NCI-H82 treated with DMSO at 0.1 percent for 48 hours (cell line): Measurements from ENCODE around the gene TAF6.

Source experiments
- DNase-seq: peaks from one replicate; lab custom pipeline; 2025; ENCODE audit not compliant: unreplicated experiment; lab: John Stamatoyannopoulos, UW

TAF6 gene

DNA sequence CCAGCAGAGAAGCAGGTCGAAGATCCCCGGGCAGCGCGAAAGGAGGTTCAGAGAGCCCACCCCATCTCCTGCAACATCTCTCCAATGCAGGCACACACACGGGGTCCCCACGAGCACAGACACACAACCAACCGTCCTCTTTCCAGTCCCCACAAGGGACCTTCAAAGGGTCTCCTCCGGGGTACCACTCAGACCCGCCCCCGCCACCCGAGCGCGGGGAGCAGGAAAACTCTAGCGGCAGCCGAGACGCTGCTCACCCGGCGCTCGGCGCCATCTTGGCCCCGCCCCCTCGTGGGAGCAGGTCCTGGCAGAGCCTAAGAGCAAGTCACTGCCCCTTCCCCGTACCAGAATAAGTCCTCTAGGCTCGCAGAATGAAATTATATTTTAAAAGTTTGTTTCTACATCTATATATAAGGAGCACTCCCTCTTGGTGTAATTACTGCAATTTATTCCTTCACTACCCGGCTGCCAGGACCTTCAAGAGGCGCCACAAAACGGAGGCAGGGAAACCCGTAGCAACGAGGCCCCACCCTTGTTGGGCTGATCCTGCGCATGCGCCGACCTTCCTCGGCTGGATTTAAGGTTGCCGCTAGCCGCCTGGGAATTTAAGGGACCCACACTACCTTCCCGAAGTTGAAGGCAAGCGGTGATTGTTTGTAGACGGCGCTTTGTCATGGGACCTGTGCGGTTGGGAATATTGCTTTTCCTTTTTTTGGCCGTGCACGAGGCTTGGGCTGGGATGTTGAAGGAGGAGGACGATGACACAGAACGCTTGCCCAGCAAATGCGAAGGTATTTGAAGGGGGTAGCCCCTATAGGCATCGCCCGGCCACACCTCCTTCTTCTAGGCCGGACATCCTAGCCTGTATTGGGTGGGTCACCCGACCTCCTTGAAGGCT lies at the start of gene TAF6, which contains the start of gene CNPY4:
TSS of gene TAF6 (minus strand) at position 287 of the 898 bp plus-strand sequence. CDS start 5,149 bp downstream, outside the sequence.
TSS of gene CNPY4 (plus strand) at position 563 of the 898 bp plus-strand sequence. CDS start at position 674, 111 bp downstream.
- peak; percentile 87 for DNase-seq

DNA sequence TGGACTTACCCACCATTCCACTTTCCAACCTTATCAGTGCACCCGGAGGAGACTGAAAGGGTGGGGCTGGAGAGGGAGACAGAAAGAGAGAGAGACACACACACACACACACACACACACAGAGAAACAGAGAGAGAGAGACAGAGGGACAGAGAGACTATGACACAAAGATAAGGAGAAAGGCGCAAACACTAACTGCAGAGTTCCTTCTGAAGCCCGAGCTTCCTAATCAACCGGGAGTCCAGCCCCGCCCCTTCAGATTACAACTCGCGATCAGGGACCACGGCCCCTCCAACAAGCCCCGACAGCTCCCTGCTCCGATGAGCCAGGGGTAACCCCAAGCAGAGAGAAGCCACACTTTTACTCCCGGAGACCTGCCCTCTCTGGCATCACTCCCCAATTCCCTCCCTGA lies 48.8 kb upstream of the TAF6 start:
- DNase-seq = no peak

DNA sequence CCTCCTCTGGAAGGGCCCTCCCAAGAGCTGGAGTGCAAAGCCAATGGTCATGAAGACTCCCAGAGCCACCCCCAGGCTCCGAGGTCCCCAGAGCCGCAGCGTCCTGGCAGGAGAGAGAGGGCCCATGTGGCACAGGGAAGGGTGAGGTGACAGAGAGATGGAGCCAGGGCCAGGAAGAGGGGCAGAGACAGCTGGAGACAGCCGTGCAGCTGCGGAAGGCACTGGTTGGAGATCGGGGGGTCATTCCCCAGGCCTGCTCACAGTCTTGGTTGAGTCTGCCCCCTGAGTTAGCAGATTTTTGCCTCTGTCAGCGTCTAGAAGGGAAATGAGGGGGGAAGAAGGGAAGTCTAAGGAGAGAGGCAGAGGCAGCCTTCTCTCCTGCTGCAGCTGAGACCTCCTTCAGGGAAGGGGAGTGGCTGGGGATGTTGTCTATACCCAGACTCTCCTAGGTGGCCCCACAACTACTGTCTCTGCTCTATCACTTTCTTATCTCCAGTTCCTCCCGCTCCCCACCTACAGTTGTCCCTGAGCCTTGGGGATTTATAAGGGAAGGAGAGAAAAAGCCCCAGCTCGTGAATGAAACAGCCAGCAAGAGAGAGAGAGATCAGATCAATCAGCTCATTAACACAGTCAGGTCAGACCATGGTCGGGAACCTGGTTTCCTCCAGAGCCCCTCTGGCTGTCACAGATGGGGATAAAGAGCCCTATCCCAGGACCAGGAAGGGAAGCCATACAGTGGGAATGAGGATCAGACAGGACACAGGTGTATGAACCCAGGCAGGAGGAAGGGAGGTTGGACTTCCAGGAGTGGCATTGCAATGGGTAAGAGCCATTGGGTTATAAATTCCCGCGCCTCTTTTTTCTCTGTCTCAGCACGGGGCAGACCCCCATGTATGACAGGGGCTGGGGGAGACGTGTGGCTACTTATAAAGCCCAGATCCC lies 48.1 kb upstream of the TAF6 start:
- DNase-seq = no peak

DNA sequence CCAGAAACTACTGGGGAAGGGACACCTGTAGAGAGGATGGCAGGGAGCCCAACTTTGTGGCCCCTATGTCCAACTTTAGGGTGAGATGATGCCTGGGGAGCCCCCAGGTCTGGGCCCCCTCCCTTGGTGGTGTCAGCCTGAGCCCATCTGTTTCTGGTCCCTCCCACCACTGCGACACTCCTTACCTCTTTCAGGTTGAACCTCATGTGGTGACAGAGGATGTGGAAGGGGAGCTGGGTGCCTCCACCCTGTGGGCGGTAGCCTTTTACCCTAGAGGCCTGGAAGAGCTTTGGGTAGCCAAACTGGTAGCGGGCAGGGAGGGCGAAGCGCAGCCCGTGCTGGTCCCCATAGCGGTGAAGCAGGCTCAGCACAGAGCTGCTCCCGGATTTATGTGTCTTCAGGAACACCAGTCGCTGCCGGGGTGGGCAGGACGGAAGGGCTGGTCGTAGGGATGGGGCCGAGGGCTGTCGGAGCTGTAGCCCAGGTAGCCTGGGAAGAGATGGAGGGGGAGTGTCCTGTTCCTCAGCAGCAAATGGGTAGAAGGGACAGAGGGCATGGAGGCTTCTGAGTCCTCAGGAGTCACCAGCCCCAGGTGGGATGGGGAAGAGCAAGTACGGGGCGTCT lies 47.3 kb upstream of the TAF6 start:
- DNase-seq = no peak

DNA sequence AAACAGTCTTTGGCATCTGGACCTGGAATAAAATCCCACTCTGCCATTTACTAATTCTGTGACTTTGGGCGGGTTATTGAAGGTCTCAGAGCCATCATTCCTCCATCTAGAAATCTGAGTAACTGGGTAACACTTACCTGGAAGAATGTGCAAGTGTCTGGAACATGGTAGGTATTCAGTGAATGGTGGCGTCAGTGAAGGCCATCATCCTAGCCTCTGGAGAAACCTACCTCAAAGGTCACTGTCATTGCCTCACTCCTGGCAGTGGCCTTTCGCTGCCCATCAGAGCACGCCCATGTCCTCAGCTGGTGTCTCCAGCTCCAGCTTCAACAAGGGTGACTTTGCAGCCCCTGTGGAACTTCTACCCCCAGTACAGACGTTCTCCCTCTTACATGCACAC lies 44.7 kb upstream of the TAF6 start:
- no peak for DNase-seq

DNA sequence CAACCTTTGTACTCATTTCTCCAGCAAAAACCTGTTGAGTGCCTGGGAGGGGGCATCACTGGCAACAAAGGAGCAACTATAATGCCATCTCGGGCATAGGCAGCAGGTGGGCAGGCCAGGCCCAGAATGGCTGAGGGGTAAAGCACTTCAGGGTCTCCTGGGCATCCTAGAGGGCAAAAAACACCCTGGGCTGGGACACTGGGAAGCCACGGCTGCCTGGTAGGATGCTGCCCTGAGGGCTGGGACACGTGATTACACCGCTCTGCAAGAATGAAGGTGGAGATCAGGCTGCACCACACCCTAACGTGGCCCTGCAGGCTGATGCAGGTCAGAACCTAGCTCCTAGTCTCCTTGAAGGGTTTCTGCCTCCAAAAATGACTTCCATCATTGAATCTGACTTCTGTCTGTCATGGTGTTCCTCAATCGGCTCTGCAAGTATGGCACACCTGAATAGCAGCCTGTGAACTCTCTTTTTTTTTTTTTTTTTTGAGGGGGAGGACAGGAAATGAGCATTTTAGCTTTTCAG lies 43.9 kb upstream of the TAF6 start:
- no peak for DNase-seq

DNA sequence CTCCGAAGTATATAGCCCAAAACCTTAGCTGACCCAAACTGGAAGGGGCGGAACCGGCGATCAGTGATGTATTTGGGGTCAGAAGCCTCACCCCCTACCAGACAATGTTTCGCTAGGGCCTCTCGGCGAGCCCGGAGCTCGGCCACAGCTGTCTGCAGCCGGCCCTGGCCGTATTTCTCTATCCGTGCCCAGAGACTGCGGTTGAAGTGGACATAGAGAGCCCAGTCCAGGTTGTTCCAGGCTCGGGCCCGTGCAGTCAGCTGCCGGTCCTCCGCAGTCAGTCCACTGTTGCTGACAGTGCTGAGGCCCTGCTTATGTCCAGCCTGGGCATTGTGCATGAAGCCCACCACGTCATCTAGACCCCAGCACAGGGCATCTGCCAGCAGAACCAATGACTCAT lies 40.9 kb upstream of the TAF6 start:
- no peak for DNase-seq

DNA sequence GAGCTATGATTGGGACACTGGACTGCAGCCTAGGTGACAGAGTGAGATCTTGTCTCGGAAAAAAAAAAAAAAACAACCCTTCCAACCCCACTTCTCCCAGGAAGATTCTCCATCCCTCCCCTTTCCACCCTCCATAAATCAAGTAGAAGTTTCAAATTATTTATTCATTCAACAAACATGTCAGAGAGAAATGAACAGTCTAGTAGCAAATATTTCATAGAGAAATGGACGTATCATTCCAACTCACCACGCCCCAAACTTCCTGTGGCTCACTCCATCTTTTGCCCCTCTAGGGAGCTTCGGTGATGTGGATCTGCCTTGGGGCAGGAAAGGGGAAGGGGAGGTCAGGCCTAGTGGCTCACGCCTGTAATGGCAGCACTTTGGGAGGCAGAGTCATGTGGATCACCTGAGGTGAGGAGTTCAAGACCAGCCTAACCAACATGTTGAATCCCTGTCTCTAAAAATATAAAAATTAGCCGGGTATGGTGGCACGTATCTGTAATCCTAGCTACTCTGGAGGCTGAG lies 40.0 kb upstream of the TAF6 start:
- no peak for DNase-seq

DNA sequence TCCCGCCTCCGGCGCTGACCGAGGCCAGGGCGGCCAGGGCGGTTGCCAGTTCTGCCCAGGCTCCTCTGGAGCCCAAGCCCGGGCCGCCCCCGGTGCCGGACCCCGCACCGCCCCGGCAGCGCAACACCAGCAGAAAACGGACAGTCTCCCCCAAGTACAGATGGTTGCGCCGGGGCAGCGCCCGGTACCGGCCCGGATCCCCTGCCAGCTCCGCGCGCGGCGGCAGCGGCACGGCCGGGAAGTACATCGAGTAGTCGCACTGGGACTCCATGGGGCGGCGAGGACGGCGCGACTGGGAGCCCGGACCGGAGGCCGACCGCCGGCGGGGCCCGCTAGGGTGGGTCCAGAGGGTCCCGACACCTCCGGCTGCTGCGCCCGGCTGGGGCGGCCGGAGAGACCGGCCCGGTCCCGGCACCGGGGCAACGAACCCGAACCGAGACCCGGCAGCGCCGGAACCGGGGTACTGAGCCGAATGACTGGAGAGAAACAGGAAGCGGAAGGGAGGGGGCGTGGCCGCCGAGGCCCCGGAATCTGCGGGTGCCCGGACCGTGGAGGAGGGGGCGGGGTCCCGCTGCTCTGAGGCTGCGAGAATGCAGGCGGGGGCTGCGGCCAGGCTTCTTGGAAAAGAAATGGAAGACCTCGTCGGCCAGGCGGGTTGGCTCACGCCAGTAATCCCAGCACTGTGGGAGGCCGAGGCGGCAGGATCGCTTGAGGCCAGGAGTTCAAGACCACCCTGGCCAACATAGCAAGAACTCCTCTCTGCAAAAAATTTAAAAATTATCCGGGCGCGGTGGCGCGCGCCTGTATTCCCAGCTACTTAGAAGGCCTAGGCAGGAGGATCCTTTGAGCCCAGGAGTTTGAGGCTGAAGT lies 39.3 kb upstream of the TAF6 start, which contains the start of gene TRAPPC14:
TSS of gene TRAPPC14 (minus strand) at position 495 of the 870 bp plus-strand sequence. CDS start at position 271, 224 bp downstream.
- peak; percentile 76 for DNase-seq

DNA sequence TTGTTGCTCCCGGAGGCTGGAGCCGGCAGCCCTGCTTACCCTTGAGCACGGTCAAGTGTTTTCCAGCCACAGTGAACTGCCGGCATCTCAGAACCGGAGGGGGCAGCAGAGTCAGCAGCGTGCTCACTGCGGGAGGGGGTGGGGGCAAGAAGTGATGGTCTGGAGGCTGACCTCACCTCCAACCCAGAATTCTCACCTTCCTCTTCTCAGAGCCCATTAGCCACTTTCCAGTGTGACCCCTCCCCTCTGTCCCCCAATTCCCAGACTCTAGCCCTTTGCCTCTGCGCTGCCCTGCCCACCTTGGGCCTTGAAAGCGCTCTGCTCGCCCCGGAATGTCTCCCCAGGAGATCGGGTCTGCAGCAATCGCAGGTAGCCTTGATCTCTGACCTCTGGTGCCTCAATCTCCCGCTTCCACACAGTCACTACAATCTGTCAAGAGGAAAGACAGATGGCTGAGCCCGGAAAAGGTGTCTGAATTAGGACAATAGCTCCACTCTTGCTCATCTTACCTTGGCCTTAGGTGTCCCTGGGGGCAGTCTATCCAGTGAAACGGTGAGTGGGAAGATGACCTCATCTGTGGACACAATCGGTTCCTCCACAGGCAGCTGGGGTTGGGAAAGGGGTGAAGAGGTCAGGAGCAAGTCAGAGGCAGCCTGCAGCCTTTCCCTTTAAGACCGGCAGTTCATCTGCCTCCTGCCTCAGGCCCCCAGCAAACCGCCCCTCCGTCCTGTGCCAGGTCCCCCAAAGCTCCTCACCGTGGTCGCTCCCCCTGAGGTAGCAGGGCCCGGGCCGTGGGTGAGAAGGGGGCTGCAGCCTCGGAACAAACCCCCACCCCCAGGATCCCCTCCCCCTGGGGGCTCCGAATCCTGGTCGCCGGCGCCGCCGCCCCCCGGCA lies 38.4 kb upstream of the TAF6 start:
- no peak for DNase-seq

DNA sequence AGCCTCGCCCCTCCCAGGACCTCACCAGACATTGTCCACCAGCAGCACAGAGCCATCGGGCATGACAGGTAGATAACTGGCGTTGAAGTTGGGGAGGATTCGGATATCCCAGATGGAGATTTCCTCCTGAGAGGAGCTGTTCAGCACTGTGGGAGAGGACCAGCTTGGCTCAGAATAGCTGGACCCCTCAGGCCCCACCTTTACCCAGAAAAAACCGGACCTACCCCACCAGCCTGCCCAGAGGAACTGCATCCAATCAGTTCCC lies 37.8 kb upstream of the TAF6 start:
- no peak for DNase-seq

DNA sequence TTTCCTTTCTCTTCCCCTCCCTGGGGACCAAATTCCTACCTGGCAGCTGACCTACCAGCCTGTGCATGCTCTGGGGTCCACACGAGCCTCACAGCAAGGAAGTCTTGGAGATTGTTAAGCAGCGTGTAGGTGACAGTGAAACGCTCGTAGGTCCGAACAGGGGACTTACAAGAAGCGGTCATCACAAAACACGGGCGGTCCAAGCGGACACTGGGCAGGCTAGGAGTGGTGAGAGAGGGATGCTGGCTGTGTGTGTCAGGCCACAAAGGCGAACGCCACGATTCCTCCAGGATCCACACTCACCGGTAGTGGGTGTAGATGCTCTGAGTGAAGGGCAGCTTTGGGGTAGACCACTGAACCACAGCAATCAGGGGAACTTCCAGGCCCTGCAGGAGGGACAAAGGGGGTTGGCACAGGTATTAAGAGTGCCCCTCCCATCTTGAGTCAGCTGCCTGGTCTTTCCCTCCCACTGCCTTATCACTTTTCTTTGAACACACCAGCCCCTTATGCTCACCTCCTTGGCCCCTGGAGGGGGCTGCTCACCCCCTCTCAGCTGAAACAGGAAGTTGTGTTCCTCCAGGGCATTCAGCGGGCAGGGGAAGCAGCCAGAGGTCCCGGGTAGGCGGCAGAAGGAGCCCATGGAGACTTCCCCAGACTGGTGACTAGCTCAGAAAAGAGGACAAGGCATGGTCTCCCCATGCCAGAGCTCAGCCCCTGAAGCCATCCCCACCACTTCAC lies 37.3 kb upstream of the TAF6 start:
- DNase-seq = no peak

DNA sequence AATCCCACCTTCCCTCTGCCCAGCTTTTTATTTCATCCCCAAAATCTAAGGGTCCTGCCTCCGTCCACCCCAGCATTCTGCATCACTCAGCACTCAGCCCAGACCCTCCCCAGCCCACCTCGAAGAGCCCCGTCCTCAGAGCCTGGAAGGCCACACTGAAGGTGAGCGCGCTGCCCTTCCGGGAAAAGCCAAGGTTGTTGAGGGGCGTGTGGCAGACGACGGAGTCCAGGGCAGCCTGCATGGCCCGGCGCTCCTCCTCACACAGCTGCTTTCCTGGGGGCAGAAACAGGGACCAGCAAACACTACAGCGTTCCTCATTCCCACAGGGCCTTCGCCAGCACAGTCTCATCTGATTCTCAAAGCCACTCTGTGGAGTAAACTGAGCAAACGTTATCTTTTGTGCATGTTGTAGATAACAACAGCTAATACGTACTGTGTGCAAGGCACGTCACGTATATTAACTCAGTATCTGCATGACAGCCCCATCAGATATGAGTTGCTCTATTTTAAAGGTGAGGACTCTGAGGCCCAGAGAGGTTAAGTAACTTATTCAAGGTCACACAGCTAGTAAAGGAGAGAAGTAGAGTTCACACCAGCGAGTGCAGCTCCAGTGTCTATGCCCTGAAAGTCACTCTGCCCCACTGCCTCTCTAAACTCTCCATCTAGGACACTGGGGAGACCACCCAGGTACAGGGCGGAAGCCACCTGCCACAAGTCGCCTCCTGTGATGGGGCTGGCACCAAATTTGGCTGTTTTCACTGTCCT lies 36.6 kb upstream of the TAF6 start:
- DNase-seq = no peak

DNA sequence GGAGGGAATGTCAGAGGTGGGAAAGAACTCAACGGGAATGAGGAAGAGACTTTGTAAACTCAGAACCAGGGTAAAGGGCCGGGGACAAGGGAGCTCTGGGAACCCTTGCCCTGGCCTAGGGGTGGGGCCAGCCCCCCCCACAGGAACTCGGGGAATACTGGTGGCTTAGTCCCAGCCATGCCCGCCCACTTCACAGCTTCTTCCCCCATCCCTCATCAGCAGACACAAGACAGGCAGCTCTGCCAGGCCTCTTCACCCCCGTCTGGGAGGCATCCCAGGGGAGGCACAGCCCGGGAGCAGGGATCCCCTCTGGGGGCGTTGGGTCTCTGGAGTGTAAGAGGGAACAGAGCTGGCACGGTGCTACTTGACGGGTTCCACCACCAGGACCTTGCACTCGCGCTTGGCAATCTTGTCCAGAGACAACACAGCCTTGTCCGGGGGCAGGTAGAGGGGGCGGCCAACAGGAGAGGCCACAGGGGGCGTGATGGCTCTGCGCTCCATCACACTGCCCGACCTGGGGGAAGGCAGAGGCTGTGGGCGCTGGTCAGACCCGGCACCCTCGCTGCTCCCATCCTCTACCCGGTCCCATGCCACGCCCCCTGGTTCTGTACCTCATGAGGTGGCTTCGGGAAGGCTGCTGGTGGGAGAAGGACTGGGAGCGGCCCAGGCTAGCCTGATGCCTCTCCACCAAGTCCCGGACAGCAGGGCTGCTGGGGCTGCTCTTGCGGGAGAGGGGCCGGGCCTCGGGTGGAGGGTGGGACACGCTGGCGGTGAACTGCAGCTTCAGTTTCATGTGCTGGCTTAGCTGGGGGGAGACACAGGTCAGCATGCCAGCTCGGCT lies 35.7 kb upstream of the TAF6 start:
- DNase-seq = no peak

DNA sequence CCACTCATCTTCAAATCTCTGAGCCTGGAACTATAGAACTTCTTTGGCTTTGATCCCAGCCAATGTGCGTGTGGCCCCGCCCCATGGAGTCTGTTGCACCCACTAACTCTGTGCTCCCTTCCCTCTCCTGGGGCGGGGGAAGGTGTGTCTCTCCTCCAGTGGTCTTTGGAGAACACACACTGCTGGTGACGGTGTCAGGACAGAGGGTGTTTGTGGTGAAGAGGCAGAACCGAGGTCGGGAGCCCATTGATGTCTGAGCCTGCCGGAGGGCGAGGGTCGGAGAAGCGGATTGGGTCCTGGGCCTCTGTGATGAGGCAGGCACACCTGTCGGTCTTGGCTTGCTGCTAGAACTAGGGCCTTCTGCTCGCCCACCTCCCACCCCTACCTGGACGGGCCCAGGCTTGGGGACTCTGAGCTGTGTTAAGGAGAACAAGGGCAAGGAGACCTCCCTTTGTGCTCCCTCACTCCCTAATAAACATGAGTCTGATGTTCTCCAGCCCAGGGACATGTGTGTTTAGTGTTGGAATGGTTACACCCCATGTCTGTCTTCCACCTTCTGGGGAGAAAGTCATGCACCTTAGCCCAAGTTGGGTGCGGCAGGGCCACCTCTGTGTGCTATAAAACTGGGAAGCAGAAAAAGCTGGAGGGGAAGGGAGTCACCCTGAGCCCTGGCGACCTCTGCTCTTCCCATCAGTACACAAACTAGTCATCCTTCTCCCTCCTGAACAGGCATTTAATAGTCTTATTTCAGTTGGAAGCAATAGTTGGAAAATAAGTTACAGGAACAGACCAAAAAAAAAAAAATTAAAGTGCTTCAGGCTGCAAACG lies 34.8 kb upstream of the TAF6 start:
- no peak for DNase-seq
